ENCODE data around the gene PTPRCAP. TPM values are rescaled to one million over a fixed set of nuclear protein-coding genes. Genes with fewer than 3 reads are reported as not detected.

The PTPRCAP gene
- total RNA-seq, 1 experiment from 2014 or later, result 0.56 TPM

DNA sequence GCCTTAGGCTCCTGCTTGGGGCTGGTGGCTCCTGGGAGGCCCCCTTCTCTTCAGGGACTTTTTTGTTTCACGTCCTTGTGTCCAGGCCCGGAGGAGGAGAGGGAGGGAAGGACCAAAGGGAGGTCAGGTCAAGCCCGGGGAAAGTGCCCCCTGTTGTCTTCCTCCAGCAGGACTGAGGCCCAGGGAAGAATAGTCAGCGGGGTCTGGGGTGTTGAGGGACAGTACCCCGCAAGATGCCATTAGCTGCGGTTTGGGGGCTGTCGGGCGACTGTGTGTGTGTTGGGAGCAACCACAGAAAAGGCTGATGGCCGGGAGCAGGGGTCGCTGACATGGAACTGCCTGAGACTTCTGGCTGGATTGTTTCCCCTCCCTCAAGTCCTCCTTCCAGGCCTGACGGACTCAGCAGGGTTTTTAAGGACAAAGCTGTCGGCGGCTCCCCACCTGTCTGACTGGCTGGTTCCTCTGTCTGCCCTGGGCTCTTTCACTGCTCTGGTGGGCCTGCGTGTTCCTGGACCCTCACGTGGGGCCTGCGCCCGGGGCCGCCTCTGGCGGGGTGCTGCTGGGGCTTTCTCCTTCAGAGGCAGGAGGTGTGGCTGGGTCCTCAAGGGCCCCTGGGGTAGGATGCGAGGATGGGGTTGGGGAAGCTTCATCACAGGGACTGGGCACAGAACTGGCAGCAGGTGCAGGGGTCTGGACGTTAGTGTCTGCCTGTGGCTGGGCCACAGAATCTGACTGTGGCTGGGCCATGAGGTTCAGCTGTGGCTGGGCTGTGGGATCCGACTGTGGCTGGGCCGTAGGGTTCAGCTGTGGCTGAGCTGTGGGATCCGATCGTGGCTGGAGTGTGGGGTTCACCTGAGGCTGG is 13.5 kb upstream of the PTPRCAP start:
- CTCF ChIA-PET, result no interaction called here
- no peak for DNase-seq (ENCODE audit: low spot score)
- no peaks in the 10 kb centered on the region for H3K4me1 ChIP-seq (ENCODE audit: insufficient read depth, low read length, poor library complexity, severe bottlenecking)
- intact Hi-C loops (cut with micrococcal nuclease; ENCODE audit: unreplicated experiment), result no loop called here
- TF ChIP-seq, protein P1, sequence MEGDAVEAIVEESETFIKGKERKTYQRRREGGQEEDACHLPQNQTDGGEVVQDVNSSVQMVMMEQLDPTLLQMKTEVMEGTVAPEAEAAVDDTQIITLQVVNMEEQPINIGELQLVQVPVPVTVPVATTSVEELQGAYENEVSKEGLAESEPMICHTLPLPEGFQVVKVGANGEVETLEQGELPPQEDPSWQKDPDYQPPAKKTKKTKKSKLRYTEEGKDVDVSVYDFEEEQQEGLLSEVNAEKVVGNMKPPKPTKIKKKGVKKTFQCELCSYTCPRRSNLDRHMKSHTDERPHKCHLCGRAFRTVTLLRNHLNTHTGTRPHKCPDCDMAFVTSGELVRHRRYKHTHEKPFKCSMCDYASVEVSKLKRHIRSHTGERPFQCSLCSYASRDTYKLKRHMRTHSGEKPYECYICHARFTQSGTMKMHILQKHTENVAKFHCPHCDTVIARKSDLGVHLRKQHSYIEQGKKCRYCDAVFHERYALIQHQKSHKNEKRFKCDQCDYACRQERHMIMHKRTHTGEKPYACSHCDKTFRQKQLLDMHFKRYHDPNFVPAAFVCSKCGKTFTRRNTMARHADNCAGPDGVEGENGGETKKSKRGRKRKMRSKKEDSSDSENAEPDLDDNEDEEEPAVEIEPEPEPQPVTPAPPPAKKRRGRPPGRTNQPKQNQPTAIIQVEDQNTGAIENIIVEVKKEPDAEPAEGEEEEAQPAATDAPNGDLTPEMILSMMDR (conservative IDR thresholded peaks at IDR 0.05; ENCODE audit: low read depth, low read length), result no peak
- no peak for TF ChIP-seq EZH2 (IDR thresholded peaks at IDR 0.05; ENCODE audit: borderline replicate concordance, low read depth, low read length, poor library complexity, severe bottlenecking)
- H3K27ac ChIP-seq (ENCODE audit: low read depth, low read length, poor library complexity, severe bottlenecking), result no peak overlapping the region
- H3K36me3 ChIP-seq (ENCODE audit: insufficient read depth, low read length, poor library complexity, severe bottlenecking), result no peaks in the 10 kb centered on the region
- H3K27me3 ChIP-seq (replicated peaks; ENCODE audit: insufficient read depth, low read depth, low read length, poor library complexity), result no peaks in the 10 kb centered on the region
- no peaks in the 10 kb centered on the region for H3K9me3 ChIP-seq (ENCODE audit: low read depth, low read length, poor library complexity, severe bottlenecking)
- POLR2A ChIA-PET (ENCODE audit: low non-redundant PET), result interaction anchor here (0.6 kb wide), 1 partner anchor 94 kb away, joined by 3 read pairs; no protein-coding TSS in a partner anchor
- BruUV-seq (replicated peaks), result no TSS peak
- H3K4me3 ChIP-seq (ENCODE audit: low read depth, low read length, poor library complexity, severe bottlenecking), result no peak overlapping the region

DNA sequence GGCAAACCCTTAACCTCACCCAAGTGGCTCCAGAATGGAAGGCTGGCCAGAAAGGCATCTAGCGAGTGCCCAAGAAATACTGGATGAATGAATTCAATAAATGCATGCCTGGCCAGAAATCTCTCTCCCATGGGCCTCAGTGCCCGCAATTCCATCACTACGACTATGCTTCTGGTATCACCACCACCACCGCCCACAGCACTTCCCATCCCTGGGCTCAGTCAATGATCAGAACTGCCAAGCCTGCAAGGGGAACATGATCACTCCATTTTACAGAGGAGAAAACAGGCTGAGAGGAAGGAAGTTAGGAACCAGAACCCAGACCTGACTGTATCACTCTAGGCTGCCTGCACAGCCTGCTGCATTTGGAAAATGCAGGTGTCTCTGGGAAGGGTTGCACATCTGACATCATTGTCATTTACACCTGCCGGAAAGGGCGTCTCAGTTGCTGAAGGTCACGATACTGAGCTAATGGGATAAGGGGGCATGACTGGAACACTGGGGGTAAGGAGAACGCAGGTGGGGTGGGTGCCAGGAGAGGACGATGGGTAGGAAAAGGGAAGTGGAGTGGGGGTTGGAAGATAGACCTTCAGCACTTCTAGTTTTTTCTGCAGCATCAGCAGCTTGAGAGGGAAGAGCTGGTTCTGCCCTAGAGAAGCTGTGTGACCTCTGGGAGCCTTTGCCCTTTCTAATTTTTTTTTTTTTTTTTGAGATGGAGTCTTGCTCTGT is 11.8 kb upstream of the PTPRCAP start:
- POLR2A ChIA-PET (ENCODE audit: low non-redundant PET), result interaction anchor here (0.7 kb wide), 1 partner anchor 330 kb away, joined by 12 read pairs; the partner anchor contains the start of gene KDM2A
- CTCF ChIA-PET, result interaction anchor here (0.5 kb wide), 1 partner anchor 759 kb away, joined by 3 read pairs; no protein-coding TSS in a partner anchor
- TF ChIP-seq, protein P1 (conservative IDR thresholded peaks at IDR 0.05; ENCODE audit: low read depth, low read length), result no peak
- no peak for TF ChIP-seq EZH2 (IDR thresholded peaks at IDR 0.05; ENCODE audit: borderline replicate concordance, low read depth, low read length, poor library complexity, severe bottlenecking)

DNA sequence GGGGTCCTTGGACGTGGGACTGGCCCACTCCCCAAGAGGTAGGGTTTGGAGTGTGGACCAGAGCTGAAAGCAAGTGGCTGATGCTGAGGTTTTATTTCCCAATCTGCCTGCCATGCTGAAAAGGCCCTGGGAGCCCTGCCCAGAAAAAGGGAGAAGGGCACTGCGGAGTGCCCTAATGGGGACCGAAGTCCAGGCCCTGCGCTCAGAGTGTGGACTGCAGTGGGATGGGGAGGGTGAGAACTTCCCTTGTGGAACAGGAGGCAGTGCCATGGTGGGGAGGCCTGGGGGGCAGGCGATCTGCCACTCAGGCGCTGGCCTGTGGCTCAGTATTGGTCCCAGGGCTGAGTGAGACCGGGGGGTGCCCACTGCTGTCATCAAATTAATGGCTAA is 10.7 kb upstream of the PTPRCAP start:
- Histone ChIP-seq H3K36me3 (ENCODE audit: insufficient read depth, low read length, poor library complexity, severe bottlenecking) (no peaks in the 10 kb centered on the region), H3K4me3 (ENCODE audit: low read depth, low read length, poor library complexity, severe bottlenecking) (no peak overlapping the region), H3K27ac (ENCODE audit: low read depth, low read length, poor library complexity, severe bottlenecking) (no peak overlapping the region), H3K27me3 (replicated peaks; ENCODE audit: insufficient read depth, low read depth, low read length, poor library complexity) (no peaks in the 10 kb centered on the region), H3K9me3 (ENCODE audit: low read depth, low read length, poor library complexity, severe bottlenecking) (no peaks in the 10 kb centered on the region), H3K4me1 (ENCODE audit: insufficient read depth, low read length, poor library complexity, severe bottlenecking) (peaks cover 5% of the 10 kb centered on the region)
- POLR2A ChIA-PET (ENCODE audit: low non-redundant PET), result no interaction called here
- no peak for TF ChIP-seq EZH2 (IDR thresholded peaks at IDR 0.05; ENCODE audit: borderline replicate concordance, low read depth, low read length, poor library complexity, severe bottlenecking)
- TF ChIP-seq, protein P1 (conservative IDR thresholded peaks at IDR 0.05; ENCODE audit: low read depth, low read length), result no peak
- intact Hi-C loops (cut with micrococcal nuclease; ENCODE audit: unreplicated experiment), result no loop called here
- DNase-seq (ENCODE audit: low spot score), result no peak
- no TSS peak for BruUV-seq (replicated peaks)
- CTCF ChIA-PET, result no interaction called here

More for the DNA sequence above, 11.8 kb upstream of the PTPRCAP start:
- H3K27me3 ChIP-seq (replicated peaks; ENCODE audit: insufficient read depth, low read depth, low read length, poor library complexity), result no peaks in the 10 kb centered on the region
- no peak for DNase-seq (ENCODE audit: low spot score)
- H3K4me1 ChIP-seq (ENCODE audit: insufficient read depth, low read length, poor library complexity, severe bottlenecking), result peaks cover under 1% of the 10 kb centered on the region
- H3K9me3 ChIP-seq (ENCODE audit: low read depth, low read length, poor library complexity, severe bottlenecking), result no peaks in the 10 kb centered on the region
- no TSS peak for BruUV-seq (replicated peaks)
- no peaks in the 10 kb centered on the region for H3K36me3 ChIP-seq (ENCODE audit: insufficient read depth, low read length, poor library complexity, severe bottlenecking)
- intact Hi-C loops (cut with micrococcal nuclease; ENCODE audit: unreplicated experiment), result no loop called here
- no peak overlapping the region for H3K27ac ChIP-seq (ENCODE audit: low read depth, low read length, poor library complexity, severe bottlenecking)
- no peak overlapping the region for H3K4me3 ChIP-seq (ENCODE audit: low read depth, low read length, poor library complexity, severe bottlenecking)
